ENCODE measurements around the gene MTRF1L. TPM values are rescaled to one million over a fixed set of nuclear protein-coding genes. Genes with fewer than 3 reads are reported as not detected.
"Not testable (repeated sequence)": the region's sequence is repeated elsewhere in the genome, so short reads cannot be mapped to it uniquely, and the experiment has no call there.

The MTRF1L gene
- total RNA-seq, 1 experiment from 2014 or later = 15.9 TPM

DNA sequence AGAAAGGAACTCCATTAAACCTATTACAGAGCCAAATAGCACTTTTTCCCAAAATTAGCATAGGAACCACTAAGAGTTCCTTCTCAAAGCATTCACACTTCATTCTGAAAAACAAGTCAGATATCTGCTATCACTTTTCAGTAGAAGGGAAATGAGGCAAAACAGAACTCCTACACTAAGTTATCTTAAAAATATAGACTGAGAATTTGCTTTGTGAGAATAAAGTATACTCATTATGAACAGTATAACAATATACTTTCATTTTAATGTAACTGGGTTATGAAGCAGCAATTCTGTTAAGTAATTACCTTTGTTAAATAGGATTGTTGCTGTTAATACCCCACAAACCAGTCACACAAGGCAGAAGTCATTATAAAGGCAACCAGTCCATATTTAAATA, 8.7 kb downstream of the MTRF1L start:
- Mint-ChIP-seq H3K27me3 (ENCODE audit: unreplicated experiment) (no peaks in the 10 kb centered on the region), H3K36me3 (ENCODE audit: insufficient read depth, unreplicated experiment) (peaks cover 13% of the 10 kb centered on the region), H3K4me1 (ENCODE audit: low read depth, unreplicated experiment) (no peaks in the 10 kb centered on the region), H3K9me3 (ENCODE audit: low read depth, unreplicated experiment) (no peaks in the 10 kb centered on the region), H3K4me3 (ENCODE audit: low read depth, unreplicated experiment) (no peak overlapping the region), H3K27ac (ENCODE audit: unreplicated experiment) (no peak overlapping the region)
- TF ChIP-seq, protein P1, sequence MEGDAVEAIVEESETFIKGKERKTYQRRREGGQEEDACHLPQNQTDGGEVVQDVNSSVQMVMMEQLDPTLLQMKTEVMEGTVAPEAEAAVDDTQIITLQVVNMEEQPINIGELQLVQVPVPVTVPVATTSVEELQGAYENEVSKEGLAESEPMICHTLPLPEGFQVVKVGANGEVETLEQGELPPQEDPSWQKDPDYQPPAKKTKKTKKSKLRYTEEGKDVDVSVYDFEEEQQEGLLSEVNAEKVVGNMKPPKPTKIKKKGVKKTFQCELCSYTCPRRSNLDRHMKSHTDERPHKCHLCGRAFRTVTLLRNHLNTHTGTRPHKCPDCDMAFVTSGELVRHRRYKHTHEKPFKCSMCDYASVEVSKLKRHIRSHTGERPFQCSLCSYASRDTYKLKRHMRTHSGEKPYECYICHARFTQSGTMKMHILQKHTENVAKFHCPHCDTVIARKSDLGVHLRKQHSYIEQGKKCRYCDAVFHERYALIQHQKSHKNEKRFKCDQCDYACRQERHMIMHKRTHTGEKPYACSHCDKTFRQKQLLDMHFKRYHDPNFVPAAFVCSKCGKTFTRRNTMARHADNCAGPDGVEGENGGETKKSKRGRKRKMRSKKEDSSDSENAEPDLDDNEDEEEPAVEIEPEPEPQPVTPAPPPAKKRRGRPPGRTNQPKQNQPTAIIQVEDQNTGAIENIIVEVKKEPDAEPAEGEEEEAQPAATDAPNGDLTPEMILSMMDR (IDR thresholded peaks at IDR 0.05; ENCODE audit: unreplicated experiment) = no peak
- BruUV-seq (replicated peaks) = no TSS peak
- CTCF ChIA-PET = no interaction called here
- intact Hi-C loops (cut with micrococcal nuclease; ENCODE audit: unreplicated experiment) = no loop called here
- no peak for DNase-seq

DNA sequence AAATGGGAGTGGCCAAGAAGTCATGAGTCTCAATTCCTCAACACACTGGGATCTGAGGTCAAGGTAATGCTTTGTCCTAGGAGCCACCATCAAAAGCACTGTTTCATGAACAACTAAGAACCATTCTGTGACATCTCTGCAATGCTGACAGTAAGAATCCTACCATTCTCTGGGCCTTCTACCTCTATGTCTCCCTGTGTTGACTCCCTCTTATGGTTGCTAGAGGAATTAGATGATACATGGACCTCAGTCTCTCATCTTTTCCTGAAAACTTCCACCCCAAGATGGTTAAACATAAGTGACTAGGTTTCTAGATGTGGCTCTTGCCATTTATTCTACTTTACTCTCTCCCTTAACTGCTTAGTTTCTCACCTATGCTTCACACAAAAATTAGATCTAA, 9.1 kb downstream of the MTRF1L start:
- TF ChIP-seq, protein P1 (IDR thresholded peaks at IDR 0.05; ENCODE audit: unreplicated experiment) = no peak
- BruUV-seq (replicated peaks) = no TSS peak
- Mint-ChIP-seq H3K27me3 (ENCODE audit: unreplicated experiment) (no peaks in the 10 kb centered on the region), H3K36me3 (ENCODE audit: insufficient read depth, unreplicated experiment) (peaks cover 13% of the 10 kb centered on the region), H3K9me3 (ENCODE audit: low read depth, unreplicated experiment) (no peaks in the 10 kb centered on the region), H3K27ac (ENCODE audit: unreplicated experiment) (no peak overlapping the region), H3K4me3 (ENCODE audit: low read depth, unreplicated experiment) (no peak overlapping the region), H3K4me1 (ENCODE audit: low read depth, unreplicated experiment) (no peaks in the 10 kb centered on the region)
- DNase-seq = no peak
- CTCF ChIA-PET = no interaction called here
- intact Hi-C loops (cut with micrococcal nuclease; ENCODE audit: unreplicated experiment) = no loop called here

DNA sequence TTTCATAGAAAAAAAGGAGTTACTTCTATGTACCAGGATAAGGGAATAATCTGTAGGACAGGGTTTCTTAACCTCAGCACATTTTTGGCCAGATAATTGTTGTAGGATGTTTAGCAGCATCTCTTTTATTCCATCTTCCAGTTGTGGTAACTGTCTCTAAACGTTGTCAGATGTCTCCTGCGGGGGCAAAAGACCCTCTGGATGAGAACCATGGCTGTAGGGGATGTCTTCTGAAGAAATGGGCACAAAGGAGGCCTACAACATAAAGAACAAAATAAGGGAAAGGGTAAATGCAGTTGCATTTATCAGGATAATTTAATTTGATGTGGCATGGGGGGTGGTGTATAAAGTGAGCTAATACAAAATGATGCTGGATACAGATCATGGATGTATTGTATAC, 15.5 kb downstream of the MTRF1L start:
- no peak for DNase-seq
- Mint-ChIP-seq H3K27ac (ENCODE audit: unreplicated experiment) (no peak overlapping the region), H3K4me1 (ENCODE audit: low read depth, unreplicated experiment) (peaks cover 10% of the 10 kb centered on the region), H3K36me3 (ENCODE audit: insufficient read depth, unreplicated experiment) (peaks cover 32% of the 10 kb centered on the region), H3K9me3 (ENCODE audit: low read depth, unreplicated experiment) (no peaks in the 10 kb centered on the region), H3K27me3 (ENCODE audit: unreplicated experiment) (no peaks in the 10 kb centered on the region), H3K4me3 (ENCODE audit: low read depth, unreplicated experiment) (no peak overlapping the region)
- TF ChIP-seq, protein P1 (IDR thresholded peaks at IDR 0.05; ENCODE audit: unreplicated experiment) = no peak
- intact Hi-C loops (cut with micrococcal nuclease; ENCODE audit: unreplicated experiment) = no loop called here
- CTCF ChIA-PET = no interaction called here
- BruUV-seq (replicated peaks) = no TSS peak

DNA sequence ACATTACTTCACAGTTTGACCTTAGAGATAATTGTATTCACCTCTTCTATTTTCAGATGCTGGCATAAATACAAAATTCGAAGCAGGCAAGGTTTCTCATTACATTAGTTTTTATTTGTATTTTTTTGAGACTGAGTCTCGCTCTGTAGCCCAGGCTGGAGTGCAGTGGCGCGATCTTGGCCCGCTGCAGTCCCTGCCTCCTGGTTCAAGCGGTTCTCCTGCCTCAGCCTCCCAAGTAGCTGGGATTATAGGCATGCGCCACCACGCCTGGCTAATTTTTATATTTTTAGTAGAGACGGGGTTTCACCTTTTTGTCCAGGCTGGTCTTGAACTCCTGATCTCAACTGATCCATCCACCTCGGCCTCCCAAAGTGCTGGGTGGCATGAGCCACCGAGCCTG, 17.2 kb downstream of the MTRF1L start:
- H3K4me3 Mint-ChIP-seq (ENCODE audit: low read depth, unreplicated experiment) = peak overlapping the region; percentile 91
- DNase-seq; H3K27me3 Mint-ChIP-seq (ENCODE audit: unreplicated experiment); H3K27ac Mint-ChIP-seq (ENCODE audit: unreplicated experiment); intact Hi-C loops (cut with micrococcal nuclease; ENCODE audit: unreplicated experiment); CTCF ChIA-PET; BruUV-seq (replicated peaks); H3K9me3 Mint-ChIP-seq (ENCODE audit: low read depth, unreplicated experiment): not testable (repeated sequence)
- H3K36me3 Mint-ChIP-seq (ENCODE audit: insufficient read depth, unreplicated experiment) = peaks cover 44% of the 10 kb centered on the region
- peaks cover 18% of the 10 kb centered on the region for H3K4me1 Mint-ChIP-seq (ENCODE audit: low read depth, unreplicated experiment)

DNA sequence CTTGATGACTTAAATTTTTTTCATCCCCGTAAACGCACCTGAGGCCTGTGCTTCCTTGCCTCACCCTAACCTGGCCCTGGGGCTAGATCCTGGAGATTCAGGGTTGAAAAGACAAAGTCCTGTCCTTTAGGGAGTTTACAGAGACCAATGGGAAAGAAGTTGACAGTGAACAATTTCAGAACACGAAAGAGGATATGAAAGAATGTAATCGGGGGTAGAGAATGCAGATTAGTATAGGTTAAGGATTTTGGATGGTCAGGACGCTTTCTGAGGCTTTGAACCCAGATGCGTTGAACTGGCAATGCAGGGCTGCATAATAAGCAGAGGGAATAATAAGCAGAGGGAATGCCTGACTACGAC, 18.0 kb downstream of the MTRF1L start:
- Mint-ChIP-seq H3K36me3 (ENCODE audit: insufficient read depth, unreplicated experiment) (peaks cover 48% of the 10 kb centered on the region), H3K27me3 (ENCODE audit: unreplicated experiment) (no peaks in the 10 kb centered on the region), H3K4me3 (ENCODE audit: low read depth, unreplicated experiment) (peak overlapping the region; percentile 91), H3K9me3 (ENCODE audit: low read depth, unreplicated experiment) (no peaks in the 10 kb centered on the region), H3K4me1 (ENCODE audit: low read depth, unreplicated experiment) (peaks cover 25% of the 10 kb centered on the region), H3K27ac (ENCODE audit: unreplicated experiment) (peak overlapping the region; percentile 34)
- CTCF ChIA-PET = no interaction called here
- DNase-seq = no peak
- no TSS peak for BruUV-seq (replicated peaks)
- TF ChIP-seq, protein P1 (IDR thresholded peaks at IDR 0.05; ENCODE audit: unreplicated experiment) = no peak
- intact Hi-C loops (cut with micrococcal nuclease; ENCODE audit: unreplicated experiment) = no loop called here

All from Calu3 (cell line).